HEK293 (cell line): ENCODE measurements around the gene NOLC1.

Source experiments
- ATF2 ChIP-seq: fragments of 450-650 bp; formaldehyde crosslinking; IDR thresholded peaks from 2 replicates; pipeline ENCODE4 v1.5.1; 2016; ENCODE audit warnings: missing biosample characterization, missing genetic modification characterization, low read depth
- GFI1B ChIP-seq: fragments of 450-650 bp; formaldehyde crosslinking; IDR thresholded peaks from 2 replicates; pipeline ENCODE4 v1.5.1; 2016; ENCODE audit warnings: missing biosample characterization, missing genetic modification characterization
- KLF10 ChIP-seq: fragments of 450-650 bp; IDR thresholded peaks from 2 replicates; pipeline ENCODE4 v1.5.1; 2018; ENCODE audit warnings: missing biosample characterization, mild to moderate bottlenecking, missing genetic modification characterization
- MEIS1 ChIP-seq: sonication (generic); formaldehyde crosslinking; IDR thresholded peaks from 2 replicates; pipeline ENCODE4 v1.8.1; 2022; ENCODE audit warnings: missing genetic modification reagents, mild to moderate bottlenecking, borderline replicate concordance
- OSR2 ChIP-seq: fragments of 450-650 bp; formaldehyde crosslinking; IDR thresholded peaks from 2 replicates; pipeline ENCODE4 v1.5.1; 2016; ENCODE audit warnings: missing biosample characterization, missing genetic modification characterization
- YY1 ChIP-seq: fragments of 450-650 bp; formaldehyde crosslinking; IDR thresholded peaks from 2 replicates; pipeline ENCODE4 v1.5.1; 2018; ENCODE audit warnings: missing biosample characterization, missing genetic modification characterization
- ZNF121 ChIP-seq: fragments of 450-650 bp; formaldehyde crosslinking; IDR thresholded peaks from 2 replicates; pipeline ENCODE4 v1.5.1; 2016; ENCODE audit warnings: missing biosample characterization, missing genetic modification characterization
- ZNF140 ChIP-seq: fragments of 450-650 bp; formaldehyde crosslinking; IDR thresholded peaks from 2 replicates; pipeline ENCODE4 v1.5.1; 2016; ENCODE audit warnings: missing biosample characterization, missing genetic modification characterization
- ZNF148 ChIP-seq: fragments of 450-650 bp; formaldehyde crosslinking; IDR thresholded peaks from 2 replicates; pipeline ENCODE4 v1.5.0; 2017; ENCODE audit warnings: missing biosample characterization, missing genetic modification characterization, borderline replicate concordance
- ZNF16 ChIP-seq: fragments of 450-650 bp; formaldehyde crosslinking; IDR thresholded peaks from 2 replicates; pipeline ENCODE4 v1.5.1; 2016; ENCODE audit warnings: low read depth, missing biosample characterization, missing genetic modification characterization
- ZNF169 ChIP-seq: fragments of 450-650 bp; formaldehyde crosslinking; IDR thresholded peaks from 2 replicates; pipeline ENCODE4 v1.5.1; 2016; ENCODE audit warnings: missing biosample characterization, missing genetic modification characterization
- ZNF266 ChIP-seq: fragments of 450-650 bp; formaldehyde crosslinking; IDR thresholded peaks from 2 replicates; pipeline ENCODE4 v1.5.1; 2016; ENCODE audit warnings: missing biosample characterization, missing genetic modification characterization, low read depth
- ZNF335 ChIP-seq: fragments of 450-650 bp; formaldehyde crosslinking; conservative IDR thresholded peaks from 2 replicates; pipeline ENCODE4 v1.5.1; 2016; ENCODE audit warnings: missing biosample characterization, missing genetic modification characterization
- ZNF391 ChIP-seq: fragments of 450-650 bp; formaldehyde crosslinking; IDR thresholded peaks from 2 replicates; pipeline ENCODE4 v1.5.1; 2016; ENCODE audit warnings: low read depth, missing biosample characterization, missing genetic modification characterization, borderline replicate concordance
- ZNF426 ChIP-seq: fragments of 450-650 bp; formaldehyde crosslinking; IDR thresholded peaks from 2 replicates; pipeline ENCODE4 v1.5.1; 2017; ENCODE audit warnings: missing biosample characterization, missing genetic modification characterization, mild to moderate bottlenecking, inconsistent platforms, moderate library complexity
- ZNF501 ChIP-seq: fragments of 450-650 bp; formaldehyde crosslinking; IDR thresholded peaks from 2 replicates; pipeline ENCODE4 v1.5.1; 2016; ENCODE audit warnings: missing biosample characterization, missing genetic modification characterization
- ZNF518A ChIP-seq: fragments of 450-650 bp; formaldehyde crosslinking; conservative IDR thresholded peaks from 2 replicates; pipeline ENCODE4 v1.5.1; 2016; ENCODE audit warnings: low read depth, missing biosample characterization, missing genetic modification characterization
- ZNF561 ChIP-seq: fragments of 450-650 bp; IDR thresholded peaks from 2 replicates; pipeline ENCODE4 v1.5.1; 2018; ENCODE audit warnings: missing biosample characterization, missing genetic modification characterization, borderline replicate concordance
- ZNF596 ChIP-seq: fragments of 450-650 bp; IDR thresholded peaks from 2 replicates; pipeline ENCODE4 v1.5.0; 2018; ENCODE audit warnings: missing biosample characterization, mild to moderate bottlenecking, missing genetic modification characterization, moderate library complexity
- ZNF600 ChIP-seq: fragments of 450-650 bp; formaldehyde crosslinking; IDR thresholded peaks from 2 replicates; pipeline ENCODE4 v1.5.1; 2016; ENCODE audit warnings: missing biosample characterization, missing genetic modification characterization
- TF ChIP-seq, protein P1 (sequence below): fragments of 450-650 bp; formaldehyde crosslinking; IDR thresholded peaks from 2 replicates; pipeline ENCODE4 v1.5.1; 2016; ENCODE audit warnings: missing biosample characterization, missing genetic modification characterization
- TF ChIP-seq, protein P2 (sequence below): fragments of 450-650 bp; formaldehyde crosslinking; IDR thresholded peaks from 2 replicates; pipeline ENCODE4 v1.5.1; 2016; ENCODE audit warnings: missing biosample characterization, missing genetic modification characterization
- TF ChIP-seq, protein P3 (sequence below): sonication (generic); formaldehyde crosslinking; IDR thresholded peaks from 2 replicates; pipeline ENCODE4 v1.8.1; 2022; ENCODE audit warnings: mild to moderate bottlenecking, moderate library complexity, missing genetic modification reagents
- TF ChIP-seq, protein P4 (sequence below): fragments of 450-650 bp; formaldehyde crosslinking; IDR thresholded peaks from 2 replicates; pipeline ENCODE4 v1.5.1; 2016; ENCODE audit warnings: missing biosample characterization, missing genetic modification characterization

NOLC1 gene

GRCh38 chr10:102150970-102151773 is 1.0 kb upstream of the NOLC1 start (continued):
- TF ChIP-seq ATF2 (tag by site-specific recombination), result no peak
- no peak for TF ChIP-seq ZNF501
- TF ChIP-seq KLF10, result peak; percentile 10
- no peak for TF ChIP-seq ZNF391 (tag by site-specific recombination)
- TF ChIP-seq ZNF335 (tag by site-specific recombination), result no peak
- no peak for TF ChIP-seq ZNF266 (tag by site-specific recombination)
- TF ChIP-seq, protein P1, sequence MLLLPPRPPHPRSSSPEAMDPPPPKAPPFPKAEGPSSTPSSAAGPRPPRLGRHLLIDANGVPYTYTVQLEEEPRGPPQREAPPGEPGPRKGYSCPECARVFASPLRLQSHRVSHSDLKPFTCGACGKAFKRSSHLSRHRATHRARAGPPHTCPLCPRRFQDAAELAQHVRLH, result peak; percentile 77; the same call in 1 of the 2 replicates
- TF ChIP-seq, protein P2, sequence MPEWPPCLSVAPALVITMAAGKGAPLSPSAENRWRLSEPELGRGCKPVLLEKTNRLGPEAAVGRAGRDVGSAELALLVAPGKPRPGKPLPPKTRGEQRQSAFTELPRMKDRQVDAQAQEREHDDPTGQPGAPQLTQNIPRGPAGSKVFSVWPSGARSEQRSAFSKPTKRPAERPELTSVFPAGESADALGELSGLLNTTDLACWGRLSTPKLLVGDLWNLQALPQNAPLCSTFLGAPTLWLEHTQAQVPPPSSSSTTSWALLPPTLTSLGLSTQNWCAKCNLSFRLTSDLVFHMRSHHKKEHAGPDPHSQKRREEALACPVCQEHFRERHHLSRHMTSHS (tag by site-specific recombination), result no peak
- TF ChIP-seq, protein P3, sequence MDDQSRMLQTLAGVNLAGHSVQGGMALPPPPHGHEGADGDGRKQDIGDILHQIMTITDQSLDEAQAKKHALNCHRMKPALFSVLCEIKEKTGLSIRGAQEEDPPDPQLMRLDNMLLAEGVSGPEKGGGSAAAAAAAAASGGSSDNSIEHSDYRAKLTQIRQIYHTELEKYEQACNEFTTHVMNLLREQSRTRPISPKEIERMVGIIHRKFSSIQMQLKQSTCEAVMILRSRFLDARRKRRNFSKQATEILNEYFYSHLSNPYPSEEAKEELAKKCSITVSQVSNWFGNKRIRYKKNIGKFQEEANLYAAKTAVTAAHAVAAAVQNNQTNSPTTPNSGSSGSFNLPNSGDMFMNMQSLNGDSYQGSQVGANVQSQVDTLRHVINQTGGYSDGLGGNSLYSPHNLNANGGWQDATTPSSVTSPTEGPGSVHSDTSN (CRISPR knock-in tag), result no peak
- no peak for TF ChIP-seq MEIS1
- no peak for TF ChIP-seq GFI1B (tag by site-specific recombination)
- peak; percentile 98 for TF ChIP-seq ZNF121 (tag by site-specific recombination)
- no peak for TF ChIP-seq YY1
- 0 out of 2 replicates have a peak, but pooled peaks have one; percentile 30 for TF ChIP-seq OSR2 (tag by site-specific recombination)
- TF ChIP-seq, protein P4, sequence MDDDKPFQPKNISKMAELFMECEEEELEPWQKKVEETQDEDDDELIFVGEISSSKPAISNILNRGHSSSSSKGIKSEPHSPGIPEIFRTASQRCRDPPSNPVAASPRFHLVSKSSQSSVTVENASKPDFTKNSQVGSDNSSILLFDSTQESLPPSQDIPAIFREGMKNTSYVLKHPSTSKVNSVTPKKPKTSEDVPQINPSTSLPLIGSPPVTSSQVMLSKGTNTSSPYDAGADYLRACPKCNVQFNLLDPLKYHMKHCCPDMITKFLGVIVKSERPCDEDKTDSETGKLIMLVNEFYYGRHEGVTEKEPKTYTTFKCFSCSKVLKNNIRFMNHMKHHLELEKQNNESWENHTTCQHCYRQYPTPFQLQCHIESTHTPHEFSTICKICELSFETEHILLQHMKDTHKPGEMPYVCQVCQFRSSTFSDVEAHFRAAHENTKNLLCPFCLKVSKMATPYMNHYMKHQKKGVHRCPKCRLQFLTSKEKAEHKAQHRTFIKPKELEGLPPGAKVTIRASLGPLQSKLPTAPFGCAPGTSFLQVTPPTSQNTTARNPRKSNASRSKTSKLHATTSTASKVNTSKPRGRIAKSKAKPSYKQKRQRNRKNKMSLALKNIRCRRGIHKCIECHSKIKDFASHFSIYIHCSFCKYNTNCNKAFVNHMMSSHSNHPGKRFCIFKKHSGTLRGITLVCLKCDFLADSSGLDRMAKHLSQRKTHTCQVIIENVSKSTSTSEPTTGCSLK (tag by site-specific recombination), result no peak
- TF ChIP-seq ZNF140, result no peak
- TF ChIP-seq ZNF148 (tag by site-specific recombination), result no peak
- no peak for TF ChIP-seq ZNF561 (tag by site-specific recombination)
- TF ChIP-seq ZNF426 (tag by site-specific recombination), result no peak
- TF ChIP-seq ZNF16, result no peak
- peak; percentile 87 for TF ChIP-seq ZNF600
- no peak for TF ChIP-seq ZNF596
- TF ChIP-seq ZNF518A, result no peak
- no peak for TF ChIP-seq ZNF169
